GM21390 (cell line): ENCODE data around the gene AGAP1.

ENCODE experiments used
- ATAC-seq: cut with Tn5 transposase; IDR thresholded peaks from one replicate; pipeline ENCODE4 v1.9.1; 2021; ENCODE audit not compliant: unreplicated experiment

Gene AGAP1

GRCh38 chr2:235486729-235487128 lies 7.1 kb upstream of the AGAP1 start:
- no peak for ATAC-seq

- no peak for ATAC-seq
Measured at GRCh38 chr2:235489897-235490296, 3.9 kb upstream of the AGAP1 start.

GRCh38 chr2:235492850-235493344 lies 946 bp upstream of the AGAP1 start:
- no peak for ATAC-seq

- peak; percentile 16 for ATAC-seq
Measured at GRCh38 chr2:235493402-235493774, 455 bp upstream of the AGAP1 start.

- no peak for ATAC-seq
Measured at GRCh38 chr2:235494716-235495372, 1.0 kb downstream of the AGAP1 start.

- ATAC-seq = no peak
Measured at GRCh38 chr2:235495373-235496238, 1.8 kb downstream of the AGAP1 start.

- no peak for ATAC-seq
Measured at GRCh38 chr2:235496239-235496621, 2.4 kb downstream of the AGAP1 start.

- no peak for ATAC-seq
Measured at GRCh38 chr2:235497096-235497495, 3.3 kb downstream of the AGAP1 start.

- ATAC-seq = no peak
Measured at GRCh38 chr2:235498541-235498940, 4.7 kb downstream of the AGAP1 start.

GRCh38 chr2:235498946-235499812 lies 5.3 kb downstream of the AGAP1 start:
- no peak for ATAC-seq

GRCh38 chr2:235500110-235500760 lies 6.4 kb downstream of the AGAP1 start:
- no peak for ATAC-seq

GRCh38 chr2:235500761-235501672 lies 7.2 kb downstream of the AGAP1 start:
- ATAC-seq = no peak

GRCh38 chr2:235501673-235502031 lies 7.8 kb downstream of the AGAP1 start:
- ATAC-seq = no peak

GRCh38 chr2:235502336-235502735 lies 8.5 kb downstream of the AGAP1 start:
- no peak for ATAC-seq

GRCh38 chr2:235504441-235505180 lies 10.8 kb downstream of the AGAP1 start:
- no peak for ATAC-seq

GRCh38 chr2:235505181-235505741 lies 11.4 kb downstream of the AGAP1 start:
- ATAC-seq = no peak

- no peak for ATAC-seq
Measured at GRCh38 chr2:235506291-235506996, 12.6 kb downstream of the AGAP1 start.

- ATAC-seq = no peak
Measured at GRCh38 chr2:235506997-235507615, 13.3 kb downstream of the AGAP1 start.
